Measurements from ENCODE around the gene ADRA2B.
"Not testable (repeated sequence)": the region's sequence is repeated elsewhere in the genome, so short reads cannot be mapped to it uniquely, and the experiment has no call there.

Gene ADRA2B

GRCh38 chr2:96091711-96092572 lies 24.4 kb downstream of the ADRA2B start:
- Histone ChIP-seq H3K4me1 (ENCODE audit: control insufficient read depth, insufficient read depth, low read length, unreplicated experiment) (no peaks in the 10 kb centered on the region), H3K27ac (ENCODE audit: low read depth, low read length) (no peak overlapping the region), H3K27me3 (ENCODE audit: insufficient read depth, low read length) (peaks cover 45% of the 10 kb centered on the region), H2AFZ (ENCODE audit: low read length, unreplicated experiment) (no peak overlapping the region), H3K4me3 (ENCODE audit: low read depth, low read length) (no peak overlapping the region), H3K36me3 (ENCODE audit: insufficient read depth, low read length) (no peaks in the 10 kb centered on the region), H3K79me2 (ENCODE audit: control insufficient read depth, insufficient read depth, low read length, unreplicated experiment) (no peaks in the 10 kb centered on the region)

- Histone ChIP-seq H2AFZ (ENCODE audit: low read length, unreplicated experiment) (no peak overlapping the region), H3K27me3 (ENCODE audit: insufficient read depth, low read length) (peaks cover 50% of the 10 kb centered on the region), H3K36me3 (ENCODE audit: insufficient read depth, low read length) (no peaks in the 10 kb centered on the region), H3K4me3 (ENCODE audit: low read depth, low read length) (no peak overlapping the region), H3K4me1 (ENCODE audit: control insufficient read depth, insufficient read depth, low read length, unreplicated experiment) (no peaks in the 10 kb centered on the region), H3K79me2 (ENCODE audit: control insufficient read depth, insufficient read depth, low read length, unreplicated experiment) (no peaks in the 10 kb centered on the region), H3K27ac (ENCODE audit: low read depth, low read length) (no peak overlapping the region)
Observed at GRCh38 chr2:96091141-96091710, 25.1 kb downstream of the ADRA2B start.

DNA sequence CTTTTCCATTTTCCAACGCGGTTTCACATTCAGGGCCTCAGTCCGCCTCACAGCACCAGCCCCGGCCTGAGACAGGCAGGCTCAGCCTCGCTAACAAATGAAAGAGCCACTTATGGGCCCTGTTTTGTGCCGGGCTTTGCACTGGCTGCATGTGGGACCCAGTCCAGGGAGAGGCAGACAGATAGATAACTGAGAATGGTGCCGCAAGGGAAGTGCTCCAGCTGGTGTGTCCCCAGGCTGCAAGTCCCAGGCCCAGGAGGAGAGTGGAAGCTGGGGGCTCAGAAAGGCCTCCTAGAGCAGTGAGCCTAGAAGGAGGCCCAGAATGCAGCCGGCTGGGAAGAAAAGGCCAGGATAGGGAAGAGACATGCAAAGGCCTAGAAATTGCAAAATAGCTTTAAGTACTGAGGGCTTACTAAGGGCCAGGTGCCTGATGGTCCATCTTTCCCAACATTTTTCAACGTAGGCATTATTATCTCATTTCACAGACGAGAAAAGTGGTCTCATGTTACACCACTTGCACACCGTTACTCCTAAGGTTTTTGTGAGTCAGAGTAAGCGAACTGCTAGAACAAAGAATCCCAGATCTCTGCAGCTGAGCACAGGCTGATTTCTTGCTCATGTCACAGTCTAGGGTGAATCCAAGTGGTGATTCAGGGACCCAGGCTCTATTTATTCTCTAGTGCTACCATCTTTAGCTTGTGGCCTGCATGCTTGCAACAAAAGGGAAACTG lies 26.0 kb downstream of the ADRA2B start:
- Histone ChIP-seq H3K79me2 (ENCODE audit: control insufficient read depth, insufficient read depth, low read length, unreplicated experiment) (no peaks in the 10 kb centered on the region), H2AFZ (ENCODE audit: low read length, unreplicated experiment) (no peak overlapping the region), H3K4me3 (ENCODE audit: low read depth, low read length) (no peak overlapping the region), H3K36me3 (ENCODE audit: insufficient read depth, low read length) (no peaks in the 10 kb centered on the region), H3K4me1 (ENCODE audit: control insufficient read depth, insufficient read depth, low read length, unreplicated experiment) (no peaks in the 10 kb centered on the region), H3K27ac (ENCODE audit: low read depth, low read length) (no peak overlapping the region), H3K27me3 (ENCODE audit: insufficient read depth, low read length) (peaks cover 50% of the 10 kb centered on the region)

GRCh38 chr2:96089356-96090195 lies 26.8 kb downstream of the ADRA2B start:
- Histone ChIP-seq H3K36me3 (ENCODE audit: insufficient read depth, low read length) (no peaks in the 10 kb centered on the region), H2AFZ (ENCODE audit: low read length, unreplicated experiment) (no peak overlapping the region), H3K79me2 (ENCODE audit: control insufficient read depth, insufficient read depth, low read length, unreplicated experiment) (no peaks in the 10 kb centered on the region), H3K4me1 (ENCODE audit: control insufficient read depth, insufficient read depth, low read length, unreplicated experiment) (no peaks in the 10 kb centered on the region), H3K27ac (ENCODE audit: low read depth, low read length) (no peak overlapping the region), H3K27me3 (ENCODE audit: insufficient read depth, low read length) (peaks cover 50% of the 10 kb centered on the region), H3K4me3 (ENCODE audit: low read depth, low read length) (no peak overlapping the region)

DNA sequence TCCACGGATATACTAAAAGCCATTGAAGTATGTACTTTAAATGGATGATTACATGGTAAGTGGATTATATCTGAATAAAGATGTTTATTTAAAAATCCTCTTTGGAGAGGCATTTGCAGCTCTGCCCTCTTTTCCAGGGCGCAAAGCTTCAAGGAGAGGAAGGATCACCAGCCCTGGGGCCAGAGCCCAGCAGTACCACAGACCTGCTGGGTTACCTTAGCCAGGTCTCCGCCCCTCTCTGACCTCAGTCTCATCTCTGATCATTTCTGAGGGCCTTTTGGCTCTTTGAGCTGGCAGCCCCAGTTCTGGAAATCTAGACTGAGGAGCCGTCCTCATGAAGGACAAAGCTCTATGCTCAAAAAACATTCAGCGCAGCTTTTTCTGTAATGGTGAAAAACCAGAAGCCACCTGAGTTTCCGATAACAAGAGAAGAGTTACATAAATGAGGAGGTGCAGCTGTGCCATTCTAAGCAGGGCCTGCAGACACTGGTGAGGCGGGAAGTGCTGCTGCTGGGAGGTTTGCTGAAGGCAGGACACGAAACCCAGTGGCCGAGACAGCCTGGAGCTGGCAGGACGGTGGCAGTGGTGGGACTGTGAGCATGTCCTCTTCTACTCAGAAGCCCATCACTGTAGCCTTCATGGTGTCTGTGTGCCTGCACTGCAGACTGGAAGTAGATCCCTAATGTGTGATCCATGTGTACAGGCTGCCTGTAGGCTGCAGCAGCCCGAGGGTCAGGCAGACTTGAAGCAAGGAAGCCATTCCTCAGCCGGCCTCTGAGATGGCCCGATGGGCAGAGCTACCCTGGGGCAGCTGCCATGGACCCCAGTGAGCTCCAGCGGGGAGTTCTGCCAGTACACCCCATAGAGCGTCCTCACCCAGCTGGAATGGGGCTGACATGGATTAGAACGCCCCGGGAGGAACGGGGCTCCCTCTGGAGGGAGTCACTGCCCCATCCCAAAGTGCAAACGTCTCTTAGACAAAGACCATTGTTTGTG lies 27.7 kb downstream of the ADRA2B start:
- no peaks in the 10 kb centered on the region for H3K4me1 ChIP-seq (ENCODE audit: control insufficient read depth, insufficient read depth, low read length, unreplicated experiment)
- no peak overlapping the region for H3K4me3 ChIP-seq (ENCODE audit: low read depth, low read length)
- no peak overlapping the region for H3K27ac ChIP-seq (ENCODE audit: low read depth, low read length)
- no peaks in the 10 kb centered on the region for H3K36me3 ChIP-seq (ENCODE audit: insufficient read depth, low read length)
- no peaks in the 10 kb centered on the region for H3K79me2 ChIP-seq (ENCODE audit: control insufficient read depth, insufficient read depth, low read length, unreplicated experiment)
- H3K27me3 ChIP-seq (ENCODE audit: insufficient read depth, low read length): peaks cover 41% of the 10 kb centered on the region
- no peak overlapping the region for H2AFZ ChIP-seq (ENCODE audit: low read length, unreplicated experiment)

- Histone ChIP-seq H3K27ac (ENCODE audit: low read depth, low read length) (no peak overlapping the region), H3K27me3 (ENCODE audit: insufficient read depth, low read length) (peaks cover 30% of the 10 kb centered on the region), H3K4me3 (ENCODE audit: low read depth, low read length) (no peak overlapping the region), H2AFZ (ENCODE audit: low read length, unreplicated experiment) (no peak overlapping the region), H3K36me3 (ENCODE audit: insufficient read depth, low read length) (no peaks in the 10 kb centered on the region), H3K79me2 (ENCODE audit: control insufficient read depth, insufficient read depth, low read length, unreplicated experiment) (no peaks in the 10 kb centered on the region), H3K4me1 (ENCODE audit: control insufficient read depth, insufficient read depth, low read length, unreplicated experiment) (no peaks in the 10 kb centered on the region)
Observed at GRCh38 chr2:96087130-96087529, 29.2 kb downstream of the ADRA2B start.

DNA sequence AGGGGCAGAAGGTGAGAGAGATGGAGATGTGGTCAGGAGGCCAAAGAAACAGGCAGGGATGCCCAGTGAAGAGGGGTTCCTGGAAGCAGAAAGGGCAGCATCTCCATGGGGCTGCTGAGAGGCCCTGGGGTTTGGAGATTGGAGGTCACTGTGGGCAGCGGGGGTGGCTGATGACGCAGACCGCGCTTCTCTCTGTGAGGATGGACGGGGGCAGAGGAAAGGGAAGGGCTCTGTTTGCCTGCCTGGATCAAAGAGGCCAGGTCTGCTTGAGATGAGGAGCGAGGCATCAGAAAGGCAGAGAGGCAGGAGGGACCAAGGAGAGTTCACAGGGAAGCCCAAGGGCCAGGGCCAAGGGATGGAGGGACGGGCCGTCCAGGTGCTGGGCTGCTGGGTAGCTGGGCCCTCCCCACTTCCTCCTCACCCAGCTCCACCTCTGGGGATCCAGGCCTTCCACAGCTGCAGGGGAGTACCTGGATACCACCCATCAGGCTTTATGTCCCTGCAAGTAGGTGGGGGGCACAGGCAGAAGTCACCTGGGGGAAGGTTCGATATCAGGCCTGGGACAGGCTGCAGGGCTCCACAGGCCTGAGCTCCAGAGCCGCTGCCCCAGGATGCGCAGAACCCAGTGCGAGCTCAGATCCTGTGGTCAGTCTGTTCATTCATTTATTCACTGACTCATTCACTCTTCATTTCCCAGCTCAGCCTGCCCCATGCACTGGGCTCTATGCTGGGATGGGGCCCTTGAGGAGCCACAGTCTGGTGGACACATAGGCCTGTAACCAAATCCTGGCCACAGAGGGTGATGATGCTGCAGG lies 30.6 kb downstream of the ADRA2B start:
- H3K79me2 ChIP-seq (ENCODE audit: control insufficient read depth, insufficient read depth, low read length, unreplicated experiment): no peaks in the 10 kb centered on the region
- H3K4me1 ChIP-seq (ENCODE audit: control insufficient read depth, insufficient read depth, low read length, unreplicated experiment): no peaks in the 10 kb centered on the region
- H3K27ac ChIP-seq (ENCODE audit: low read depth, low read length): no peak overlapping the region
- no peak overlapping the region for H3K4me3 ChIP-seq (ENCODE audit: low read depth, low read length)
- no peak overlapping the region for H2AFZ ChIP-seq (ENCODE audit: low read length, unreplicated experiment)
- H3K27me3 ChIP-seq (ENCODE audit: insufficient read depth, low read length): peaks cover 34% of the 10 kb centered on the region
- no peaks in the 10 kb centered on the region for H3K36me3 ChIP-seq (ENCODE audit: insufficient read depth, low read length)

DNA sequence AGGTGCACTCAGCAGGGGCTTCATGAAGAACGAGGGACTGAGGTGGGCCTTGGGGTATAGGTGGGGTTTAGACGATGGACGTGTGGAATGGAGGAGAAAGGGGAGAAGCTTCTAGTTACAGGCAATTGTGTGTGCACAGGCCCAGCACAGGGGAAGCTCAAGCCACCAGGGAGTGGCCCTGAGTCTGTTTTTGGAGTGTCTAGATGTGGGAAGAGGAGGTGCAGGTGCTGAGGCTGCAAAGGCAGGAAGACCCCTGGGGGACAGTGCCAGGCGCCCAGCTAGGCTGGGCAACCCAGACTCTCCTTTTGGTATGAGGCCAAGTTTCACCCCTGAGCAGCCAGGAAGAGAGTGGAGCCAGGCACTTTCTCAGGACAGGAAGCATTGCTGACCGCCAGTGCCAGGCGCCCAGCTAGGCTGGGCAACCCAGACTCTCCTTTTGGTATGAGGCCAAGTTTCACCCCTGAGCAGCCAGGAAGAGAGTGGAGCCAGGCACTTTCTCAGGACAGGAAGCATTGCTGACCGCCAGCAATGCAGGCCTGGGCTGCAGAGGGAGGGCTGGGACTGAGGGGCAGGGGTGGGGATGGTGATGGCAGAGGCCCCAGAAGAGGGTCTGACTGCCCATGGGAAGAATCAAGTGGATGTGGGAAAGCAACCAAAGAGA lies 31.4 kb downstream of the ADRA2B start:
- H3K36me3 ChIP-seq (ENCODE audit: insufficient read depth, low read length); H3K4me3 ChIP-seq (ENCODE audit: low read depth, low read length); H2AFZ ChIP-seq (ENCODE audit: low read length, unreplicated experiment); H3K79me2 ChIP-seq (ENCODE audit: control insufficient read depth, insufficient read depth, low read length, unreplicated experiment); H3K27ac ChIP-seq (ENCODE audit: low read depth, low read length); H3K4me1 ChIP-seq (ENCODE audit: control insufficient read depth, insufficient read depth, low read length, unreplicated experiment): not testable (repeated sequence)
- H3K27me3 ChIP-seq (ENCODE audit: insufficient read depth, low read length): peaks cover 37% of the 10 kb centered on the region
